HepG2 (cell line): ENCODE data around the gene S100A4. TPM values are rescaled to one million over a fixed set of nuclear protein-coding genes. Genes with fewer than 3 reads are reported as not detected.
A peak's percentile ranks its signal among the peaks of the same experiment; 100 is the strongest.

Source experiments
- ATAC-seq: fragments of 200-7000 bp; cut with Tn5 transposase; 3 replicates; pipeline ENCODE4 v1.9.1; 2020; ENCODE audit warnings: mild to moderate bottlenecking, moderate library complexity
- BruUV-seq: library from RNA; stranded (reverse); fragments of 400-500 nt; replicated peaks from 2 replicates; lab custom pipeline; 2021; lab: Mats Ljungman, UMichigan
- CTCF ChIA-PET: fragments of 300-600 bp; formaldehyde crosslinking; extraction: SDS; loops from one replicate; lab custom pipeline; 2021; ENCODE audit warnings: low total read pairs, inconsistent platforms, low intra/inter-chr PET ratio; lab: Yijun Ruan, JAX
- POLR2A ChIA-PET: fragments of 350-600 bp; sonication (Branson Sonifier 250); formaldehyde crosslinking; loops from one replicate; lab custom pipeline; 2020; ENCODE audit warnings: antibody characterized with exemption, inconsistent platforms; lab: Yijun Ruan, JAX
- DNase-seq: peaks from one replicate; pipeline ENCODE4 v3.0.0-alpha.2; 2015; ENCODE audit warnings: low spot score
- FAIRE-seq: peaks from 3 replicates; lab custom pipeline; 2011; peaks lifted over from hg19 to GRCh38; lab: Jason Lieb, UNC
- H2AFZ ChIP-seq: one replicate; pipeline ENCODE4 v1.6.1; 2011; ENCODE audit warnings: low read length, inconsistent platforms
- H3K27ac ChIP-seq: fragments of 300-600 bp; 3 replicates; pipeline ENCODE4 v1.8.0; 2011; ENCODE audit warnings: mixed run types, mild to moderate bottlenecking, mixed read lengths, low read length, inconsistent platforms; ENCODE audit not compliant: insufficient read depth; ENCODE audit errors: extremely low read length
- H3K27me3 ChIP-seq, 2 experiments: fragments of 200-600 bp in 1 of 2; 2 replicates in 1 of 2; 3 replicates in 1 of 2; pipeline versions ENCODE4 v1.6.0 to v1.8.0; 2011; ENCODE audit warnings: low read length in 2 of 2, mild to moderate bottlenecking in 2 of 2, moderate library complexity in 2 of 2, inconsistent platforms in 1 of 2; ENCODE audit not compliant: insufficient read depth in 2 of 2, control insufficient read depth in 1 of 2
- H3K36me3 ChIP-seq, 2 experiments: fragments of 200-600 bp in 1 of 2; replicated peaks in 1 of 2; 2 replicates in 1 of 2; 3 replicates in 1 of 2; pipeline versions ENCODE4 v1.5.1 to v1.8.0; 2011; ENCODE audit warnings: low read length in 2 of 2, inconsistent platforms in 1 of 2; ENCODE audit not compliant: insufficient read depth in 2 of 2, control insufficient read depth in 1 of 2
- H3K4me1 ChIP-seq: 2 replicates; pipeline ENCODE4 v1.5.1; 2012; ENCODE audit warnings: low read length, inconsistent platforms; ENCODE audit not compliant: insufficient read depth
- H3K4me2 ChIP-seq: 2 replicates; pipeline ENCODE4 v1.6.0; 2011; ENCODE audit warnings: low read depth, low read length, inconsistent platforms
- H3K4me3 ChIP-seq, 3 experiments: fragments of 200-600 bp in 1 of 3; sonication (generic), shearing (Covaris generic) in 1 of 3; replicated peaks in 1 of 3; 2 replicates each; pipeline ENCODE4 v1.5.1; 2011 to 2016; ENCODE audit warnings: low read length in 3 of 3, inconsistent platforms in 2 of 3, low read depth in 2 of 3, mild to moderate bottlenecking in 2 of 3, control low read depth in 1 of 3, mixed read lengths in 1 of 3; ENCODE audit not compliant: insufficient read depth in 1 of 3
- H3K79me2 ChIP-seq: one replicate; pipeline ENCODE4 v1.6.1; 2011; ENCODE audit warnings: low read length, inconsistent platforms; ENCODE audit not compliant: insufficient read depth
- H3K9ac ChIP-seq: 2 replicates; pipeline ENCODE4 v1.6.0; 2011; ENCODE audit warnings: mild to moderate bottlenecking, low read depth, low read length, inconsistent platforms; ENCODE audit not compliant: insufficient read depth
- H3K9me3 ChIP-seq: 2 replicates; pipeline ENCODE4 v1.5.1; 2012; ENCODE audit warnings: mild to moderate bottlenecking, low read length
- H4K20me1 ChIP-seq: 2 replicates; pipeline ENCODE4 v1.6.0; 2011; ENCODE audit warnings: inconsistent platforms, mild to moderate bottlenecking, low read length, moderate library complexity; ENCODE audit not compliant: insufficient read depth
- KLF12 ChIP-seq: sonication (generic); formaldehyde crosslinking; IDR thresholded peaks from 2 replicates; pipeline ENCODE4 v1.4.0; 2020; ENCODE audit warnings: missing genetic modification reagents, borderline replicate concordance
- ZMYM3 ChIP-seq: sonication (generic); formaldehyde crosslinking; IDR thresholded peaks from 2 replicates; pipeline ENCODE4 v1.5.1; 2020; ENCODE audit warnings: mild to moderate bottlenecking, missing genetic modification reagents
- ZNF629 ChIP-seq: sonication (generic); formaldehyde crosslinking; conservative IDR thresholded peaks from 2 replicates; pipeline ENCODE4 v1.5.0; 2020; ENCODE audit warnings: missing genetic modification reagents
- WGBS: methylation state at CpG from one replicate; pipeline ENCODE4 v1.1.6; 2017; ENCODE audit warnings: low lambda C conversion rate; 5-methylcytosine and 5-hydroxymethylcytosine counted together
- in situ Hi-C: cut with HindIII; loops from 2 replicates; pipeline ENCODE4 v1.10.0; 2017; ENCODE audit warnings: low pct_unique_long_range_greater_than_20kb; ENCODE audit not compliant: extremely low pct_ligation_motif_present
- intact Hi-C: fragments of 100-400 bp; cut with micrococcal nuclease; formaldehyde crosslinking; loops from one replicate; pipeline ENCODE4 v1.10.0; 2022; ENCODE audit not compliant: unreplicated experiment
- polyA plus RNA-seq, 8 experiments: library from polyadenylated mRNA; depleted of rRNA in 3 of 8; stranded (reverse) in 7 of 8; unstranded in 1 of 8; fragments of >200 nt; fragmentation: Illumina TruSeq in 4 of 8; extraction: Trizol in 4 of 8; gene quantifications; 2 replicates each; pipeline versions ENCODE4 v1.2.1 to v1.2.3, GENCODE V29; 2011 to 2016; ENCODE audit warnings: low read depth in 4 of 8, missing spikeins in 1 of 8, mixed read lengths in 1 of 8; ENCODE audit not compliant: insufficient read depth in 1 of 8
- total RNA-seq, 5 experiments: library from RNA; depleted of rRNA; stranded (reverse); fragments of >200 nt; fragmentation: Illumina TruSeq; extraction: Trizol; gene quantifications; 2 replicates each; pipeline ENCODE4 v1.2.3, GENCODE V29; 2016; ENCODE audit warnings: low read depth in 1 of 5
- TF ChIP-seq, protein P1 (sequence below): sonication (generic); formaldehyde crosslinking; conservative IDR thresholded peaks from 2 replicates; pipeline ENCODE4 v1.8.0; 2022; ENCODE audit warnings: missing genetic modification reagents

Gene S100A4
- total and polyA plus RNA-seq, 2 of the 13 experiments (the other 11 are each of a cell fraction or from before 2014, with no cell fraction given) = 12.9 to 20.2 TPM

DNA sequence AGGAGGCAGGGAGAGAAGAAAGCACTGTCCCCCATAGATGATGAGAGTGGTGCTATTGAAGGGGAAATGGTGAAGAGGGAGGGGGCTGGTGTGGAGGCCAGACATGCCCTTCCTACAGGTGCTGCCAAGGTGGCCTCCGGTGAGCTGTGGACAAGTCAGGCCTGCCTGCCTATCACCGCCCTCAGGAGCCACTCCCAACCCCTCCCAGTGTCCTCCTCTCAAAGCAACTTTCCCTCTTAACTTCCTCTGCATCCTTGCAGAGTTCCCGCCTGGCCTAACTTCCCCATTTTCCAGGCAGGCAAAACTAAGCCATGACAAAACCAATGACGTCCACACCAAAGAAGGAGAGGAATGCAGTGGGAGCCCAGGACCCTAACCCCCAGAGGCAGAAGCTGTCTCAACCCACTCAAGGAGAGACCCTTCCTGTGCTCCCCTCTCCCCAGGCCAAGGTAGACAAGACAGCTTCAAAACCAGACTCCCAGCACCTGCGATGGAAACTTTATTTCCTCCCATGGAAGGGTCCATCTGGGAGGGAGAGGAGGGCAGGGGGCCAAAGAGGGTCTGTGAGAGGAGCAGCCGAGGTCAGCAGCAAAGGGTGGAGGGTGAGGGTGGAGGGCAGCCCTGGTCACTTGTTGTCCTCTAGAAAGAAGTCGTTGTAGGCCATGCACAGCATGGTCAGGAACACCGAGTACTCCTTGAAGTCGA lies 8.8 kb downstream of the S100A4 start:
- H3K9ac ChIP-seq = no peak overlapping the region
- H4K20me1 ChIP-seq = no peaks in the 10 kb centered on the region
- CTCF ChIA-PET = no interaction called here
- DNase-seq (no peak), ATAC-seq (no peak), FAIRE-seq (no peak)
- in situ Hi-C loops (no loop called here), intact Hi-C loops (no loop called here)
- no peaks in the 10 kb centered on the region for H3K36me3 ChIP-seq
- H3K4me2 ChIP-seq = peak overlapping the region; percentile 69
- peaks cover 0 to 10% of the 10 kb centered on the region in 2 experiments; a peak in 2 of 5 replicates for H3K27me3 ChIP-seq
- peak overlapping the region in 1 of 3 experiments; percentile 65; a peak in 3 of 6 replicates for H3K4me3 ChIP-seq
- BruUV-seq = no TSS peak
- POLR2A ChIA-PET = interaction anchor here (1.6 to 6.6 kb wide), 4 partner anchors 8 to 29 kb away, joined by 5 to 49 read pairs (median 16); partner anchors contain the start of genes S100A2 and S100A4
- H3K9me3 ChIP-seq = no peaks in the 10 kb centered on the region
- H2AFZ ChIP-seq = no peak overlapping the region
- no peaks in the 10 kb centered on the region for H3K79me2 ChIP-seq
- peaks cover 90% of the 10 kb centered on the region for H3K4me1 ChIP-seq
- no peak overlapping the region for H3K27ac ChIP-seq
- 60% methylated on average over 9 of the region's 9 CpGs for WGBS
- TF ChIP-seq, protein P1, sequence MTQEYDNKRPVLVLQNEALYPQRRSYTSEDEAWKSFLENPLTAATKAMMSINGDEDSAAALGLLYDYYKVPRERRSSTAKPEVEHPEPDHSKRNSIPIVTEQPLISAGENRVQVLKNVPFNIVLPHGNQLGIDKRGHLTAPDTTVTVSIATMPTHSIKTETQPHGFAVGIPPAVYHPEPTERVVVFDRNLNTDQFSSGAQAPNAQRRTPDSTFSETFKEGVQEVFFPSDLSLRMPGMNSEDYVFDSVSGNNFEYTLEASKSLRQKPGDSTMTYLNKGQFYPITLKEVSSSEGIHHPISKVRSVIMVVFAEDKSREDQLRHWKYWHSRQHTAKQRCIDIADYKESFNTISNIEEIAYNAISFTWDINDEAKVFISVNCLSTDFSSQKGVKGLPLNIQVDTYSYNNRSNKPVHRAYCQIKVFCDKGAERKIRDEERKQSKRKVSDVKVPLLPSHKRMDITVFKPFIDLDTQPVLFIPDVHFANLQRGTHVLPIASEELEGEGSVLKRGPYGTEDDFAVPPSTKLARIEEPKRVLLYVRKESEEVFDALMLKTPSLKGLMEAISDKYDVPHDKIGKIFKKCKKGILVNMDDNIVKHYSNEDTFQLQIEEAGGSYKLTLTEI (CRISPR knock-in tag) = no peak
- TF ChIP-seq ZNF629 (CRISPR knock-in tag) = 0 out of 2 replicates have a peak, but pooled peaks have one; percentile 8
- no peak for TF ChIP-seq KLF12 (CRISPR knock-in tag)
- no peak for TF ChIP-seq ZMYM3 (CRISPR knock-in tag)
